ENCODE results near the gene SUSD1.

DNA sequence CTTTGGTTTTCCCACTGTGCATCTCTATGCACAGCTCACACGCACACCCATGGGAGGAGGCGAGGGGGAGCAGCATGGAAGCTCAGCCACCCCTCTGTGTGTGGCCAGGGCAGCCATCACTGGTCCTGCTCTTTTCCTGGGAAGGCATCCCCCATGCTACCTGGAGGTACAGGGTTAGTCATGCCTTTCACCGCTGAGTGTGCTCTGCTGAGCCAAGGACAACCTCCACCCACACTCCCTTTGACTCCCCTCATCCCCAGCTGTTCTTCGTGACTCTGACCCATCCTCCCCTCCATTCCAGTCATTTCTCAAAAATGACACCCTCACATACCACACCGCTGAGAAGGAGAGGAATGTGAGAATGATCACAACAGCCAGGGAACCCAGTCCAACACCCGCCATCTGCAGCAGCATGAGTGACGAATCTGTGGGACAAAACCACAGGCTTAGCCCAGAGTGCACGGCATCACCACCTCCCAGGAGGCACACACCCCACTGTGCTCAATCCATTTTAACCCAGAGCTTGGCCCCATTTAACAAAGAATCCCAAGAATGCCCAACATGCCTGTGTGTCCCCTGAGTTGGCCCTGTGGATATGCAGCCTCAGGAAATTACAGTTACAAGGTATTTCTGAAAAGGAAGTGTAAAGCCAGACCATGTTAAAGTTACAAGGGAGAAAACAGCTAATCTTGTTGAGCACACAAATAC, 133.4 kb downstream of the SUSD1 start:
- TF ChIP-seq CTCF (IDR thresholded peaks at IDR 0.05) (no peak), EZH2 (IDR thresholded peaks at IDR 0.05; ENCODE audit: borderline replicate concordance, insufficient read depth, low read depth, low read length, poor library complexity, severe bottlenecking) (no peak)

All from B cell (primary cell).